Choroid plexus epithelial cell (primary cell): ENCODE results near the gene PLEKHF1.

Source experiments
- DNase-seq: peaks from one replicate; pipeline ENCODE4 v3.0.0-alpha.2; 2010; ENCODE audit warnings: low read depth
- H3K4me3 ChIP-seq: 2 replicates; pipeline ENCODE4 v1.5.1; 2011; ENCODE audit warnings: low read depth, mild to moderate bottlenecking, control low read depth, low read length, moderate library complexity
- CTCF ChIP-seq: conservative IDR thresholded peaks from 2 replicates; pipeline ENCODE4 v1.5.1; 2011; ENCODE audit warnings: low read depth, mild to moderate bottlenecking, control low read depth, inconsistent platforms, low read length, moderate library complexity

Gene PLEKHF1

GRCh38 chr19:29672319-29672932 lies 7.2 kb downstream of the PLEKHF1 start:
- no peak for DNase-seq
- no peak for TF ChIP-seq CTCF
- no peak overlapping the region for H3K4me3 ChIP-seq

- DNase-seq: no peak
- H3K4me3 ChIP-seq: no peak overlapping the region
- TF ChIP-seq CTCF: no peak
These were observed 7.7 kb downstream of the PLEKHF1 start for GRCh38 chr19:29672933-29673336.

GRCh38 chr19:29673451-29674371 lies 8.4 kb downstream of the PLEKHF1 start:
- no peak for TF ChIP-seq CTCF
- H3K4me3 ChIP-seq: no peak overlapping the region
- no peak for DNase-seq

GRCh38 chr19:29674374-29675119 lies 9.3 kb downstream of the PLEKHF1 start:
- H3K4me3 ChIP-seq: no peak overlapping the region
- no peak for DNase-seq
- TF ChIP-seq CTCF: no peak

GRCh38 chr19:29675120-29675649 lies 9.9 kb downstream of the PLEKHF1 start:
- no peak for DNase-seq
- H3K4me3 ChIP-seq: no peak overlapping the region
- no peak for TF ChIP-seq CTCF

- no peak for TF ChIP-seq CTCF
- DNase-seq: no peak
- no peak overlapping the region for H3K4me3 ChIP-seq
These were observed 10.5 kb downstream of the PLEKHF1 start for GRCh38 chr19:29675650-29676186.
